Measurements from ENCODE around the gene TSPAN6. TPM values are rescaled to one million over a fixed set of nuclear protein-coding genes. Genes with fewer than 3 reads are reported as not detected.
A peak's percentile ranks its signal among the peaks of the same experiment; 100 is the strongest.

Gene TSPAN6
- total RNA-seq, 1 donor from 2014 or later: 0.07 TPM

DNA sequence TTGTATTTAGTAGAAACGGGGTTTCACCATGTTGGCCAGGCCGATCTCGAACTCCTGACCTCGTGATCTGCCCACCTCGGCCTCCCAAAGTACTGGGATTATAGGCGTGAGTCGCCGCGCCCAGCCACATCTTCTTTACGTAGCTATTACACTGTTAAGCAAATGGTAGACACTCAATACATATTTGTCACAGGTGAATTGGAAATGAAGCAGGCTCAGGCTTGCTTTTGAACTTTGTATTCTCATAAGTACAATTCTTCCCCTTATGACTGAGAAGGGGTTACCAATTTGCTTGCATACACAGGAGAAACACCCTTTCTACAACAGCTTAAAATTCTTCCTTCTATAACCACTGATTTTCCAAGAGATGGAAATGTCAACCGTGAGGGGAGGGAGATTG lies 6.6 kb upstream of the TSPAN6 start:
- DNase-seq (no peak), ATAC-seq (ENCODE audit: low read depth) (no peak)
- H3K27ac Mint-ChIP-seq: no peak overlapping the region
- H3K9me3 Mint-ChIP-seq: no peaks in the 10 kb centered on the region
- no peaks in the 10 kb centered on the region for H3K36me3 Mint-ChIP-seq (ENCODE audit: low read depth)
- POLR2A ChIA-PET: no interaction called here
- TF ChIP-seq, protein P1, sequence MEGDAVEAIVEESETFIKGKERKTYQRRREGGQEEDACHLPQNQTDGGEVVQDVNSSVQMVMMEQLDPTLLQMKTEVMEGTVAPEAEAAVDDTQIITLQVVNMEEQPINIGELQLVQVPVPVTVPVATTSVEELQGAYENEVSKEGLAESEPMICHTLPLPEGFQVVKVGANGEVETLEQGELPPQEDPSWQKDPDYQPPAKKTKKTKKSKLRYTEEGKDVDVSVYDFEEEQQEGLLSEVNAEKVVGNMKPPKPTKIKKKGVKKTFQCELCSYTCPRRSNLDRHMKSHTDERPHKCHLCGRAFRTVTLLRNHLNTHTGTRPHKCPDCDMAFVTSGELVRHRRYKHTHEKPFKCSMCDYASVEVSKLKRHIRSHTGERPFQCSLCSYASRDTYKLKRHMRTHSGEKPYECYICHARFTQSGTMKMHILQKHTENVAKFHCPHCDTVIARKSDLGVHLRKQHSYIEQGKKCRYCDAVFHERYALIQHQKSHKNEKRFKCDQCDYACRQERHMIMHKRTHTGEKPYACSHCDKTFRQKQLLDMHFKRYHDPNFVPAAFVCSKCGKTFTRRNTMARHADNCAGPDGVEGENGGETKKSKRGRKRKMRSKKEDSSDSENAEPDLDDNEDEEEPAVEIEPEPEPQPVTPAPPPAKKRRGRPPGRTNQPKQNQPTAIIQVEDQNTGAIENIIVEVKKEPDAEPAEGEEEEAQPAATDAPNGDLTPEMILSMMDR (IDR thresholded peaks at IDR 0.05): no peak
- H3K4me3 Mint-ChIP-seq: no peak overlapping the region
- intact Hi-C loops (cut with micrococcal nuclease): no loop called here
- H3K27me3 Mint-ChIP-seq: peaks cover 37% of the 10 kb centered on the region
- CTCF ChIA-PET: no interaction called here
- H3K4me1 Mint-ChIP-seq: no peaks in the 10 kb centered on the region

DNA sequence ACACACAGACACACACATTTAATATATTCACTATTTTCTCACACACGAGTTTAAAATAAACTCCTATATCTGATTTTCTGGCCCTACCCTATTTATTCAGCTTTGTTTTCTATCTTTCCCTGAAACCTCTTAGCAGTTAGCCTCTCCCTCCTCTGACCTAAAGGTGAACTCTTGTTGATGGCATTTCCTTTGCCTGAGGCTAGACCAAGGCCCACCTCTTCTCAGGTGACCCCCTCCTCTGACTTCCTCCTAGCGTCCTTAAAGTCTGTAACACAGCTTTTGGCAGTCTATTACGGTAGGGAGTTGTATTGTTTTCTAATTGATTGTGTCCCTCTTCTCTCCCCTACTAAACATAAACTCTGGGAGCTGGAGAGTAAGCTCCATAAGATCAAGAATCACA lies 5.7 kb upstream of the TSPAN6 start:
- Mint-ChIP-seq H3K36me3 (ENCODE audit: low read depth) (no peaks in the 10 kb centered on the region), H3K4me3 (no peak overlapping the region), H3K27ac (no peak overlapping the region), H3K9me3 (no peaks in the 10 kb centered on the region), H3K27me3 (peaks cover 37% of the 10 kb centered on the region), H3K4me1 (no peaks in the 10 kb centered on the region)
- TF ChIP-seq, protein P1 (IDR thresholded peaks at IDR 0.05): no peak
- ATAC-seq (ENCODE audit: low read depth) (no peak), DNase-seq (no peak)
- POLR2A ChIA-PET: no interaction called here
- CTCF ChIA-PET: interaction anchor here (1.0 kb wide), 1 partner anchor 11 kb away, joined by 3 read pairs; no protein-coding TSS in a partner anchor
- intact Hi-C loops (cut with micrococcal nuclease): no loop called here

DNA sequence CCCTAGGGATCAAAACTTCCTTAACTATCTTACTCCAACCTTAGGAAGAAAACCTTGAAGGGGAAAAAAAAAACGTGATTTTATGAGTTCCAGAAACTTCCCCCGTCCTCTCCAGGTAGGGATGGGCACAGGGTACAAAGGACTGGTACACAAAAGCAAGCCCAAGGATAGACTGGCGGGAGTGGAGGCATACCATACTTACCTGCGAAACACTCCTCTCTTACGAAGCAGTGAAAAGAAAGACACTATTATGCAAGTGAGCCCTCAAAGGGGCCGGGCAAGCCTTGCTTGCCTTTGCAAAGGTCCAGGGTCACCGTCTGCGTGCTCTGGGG lies 651 bp downstream of the TSPAN6 start:
- peaks cover 9% of the 10 kb centered on the region for H3K27me3 Mint-ChIP-seq
- peak overlapping the region; percentile 85 for H3K4me3 Mint-ChIP-seq
- POLR2A ChIA-PET: no interaction called here
- H3K27ac Mint-ChIP-seq: no peak overlapping the region
- no peak for DNase-seq
- no peaks in the 10 kb centered on the region for H3K9me3 Mint-ChIP-seq
- no peak for ATAC-seq (ENCODE audit: low read depth)
- intact Hi-C loops (cut with micrococcal nuclease): loop anchor here (1.0 kb wide), 3 partner anchors 10 to 124 kb away; no protein-coding TSS in a partner anchor
- TF ChIP-seq, protein P1 (IDR thresholded peaks at IDR 0.05): no peak
- CTCF ChIA-PET: interaction anchor here (2.5 to 3.4 kb wide), 2 partner anchors 21 to 123 kb away, joined by 16 to 22 read pairs; no protein-coding TSS in a partner anchor
- H3K4me1 Mint-ChIP-seq: peaks cover 8% of the 10 kb centered on the region
- no peaks in the 10 kb centered on the region for H3K36me3 Mint-ChIP-seq (ENCODE audit: low read depth)

DNA sequence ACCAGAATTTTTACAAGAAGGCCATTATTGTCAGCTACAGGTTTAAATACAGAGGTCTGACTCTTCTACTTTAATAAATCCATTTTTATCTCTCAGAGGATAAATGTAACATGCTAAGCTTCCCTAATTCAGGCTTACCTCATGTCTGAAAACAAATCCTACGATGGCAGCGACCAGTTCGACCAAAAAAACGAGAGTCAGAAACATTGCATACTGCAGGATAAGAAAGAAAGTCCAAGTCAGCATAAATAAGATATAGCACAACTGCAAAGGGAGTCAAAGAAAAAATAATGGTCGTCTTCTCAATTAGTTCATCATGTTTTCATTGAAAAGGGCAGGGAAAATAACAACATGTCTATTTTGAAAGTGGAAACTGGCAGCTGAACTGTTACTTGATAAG lies 1.6 kb downstream of the TSPAN6 start:
- H3K36me3 Mint-ChIP-seq (ENCODE audit: low read depth): no peaks in the 10 kb centered on the region
- no peak overlapping the region for H3K27ac Mint-ChIP-seq
- no peaks in the 10 kb centered on the region for H3K9me3 Mint-ChIP-seq
- peaks cover 9% of the 10 kb centered on the region for H3K27me3 Mint-ChIP-seq
- intact Hi-C loops (cut with micrococcal nuclease): no loop called here
- POLR2A ChIA-PET: no interaction called here
- CTCF ChIA-PET: interaction anchor here (3.4 kb wide), 1 partner anchor 122 kb away, joined by 22 read pairs; no protein-coding TSS in a partner anchor
- peaks cover 8% of the 10 kb centered on the region for H3K4me1 Mint-ChIP-seq
- TF ChIP-seq, protein P1 (IDR thresholded peaks at IDR 0.05): no peak
- H3K4me3 Mint-ChIP-seq: no peak overlapping the region
- ATAC-seq (ENCODE audit: low read depth): no peak
- DNase-seq: no peak

DNA sequence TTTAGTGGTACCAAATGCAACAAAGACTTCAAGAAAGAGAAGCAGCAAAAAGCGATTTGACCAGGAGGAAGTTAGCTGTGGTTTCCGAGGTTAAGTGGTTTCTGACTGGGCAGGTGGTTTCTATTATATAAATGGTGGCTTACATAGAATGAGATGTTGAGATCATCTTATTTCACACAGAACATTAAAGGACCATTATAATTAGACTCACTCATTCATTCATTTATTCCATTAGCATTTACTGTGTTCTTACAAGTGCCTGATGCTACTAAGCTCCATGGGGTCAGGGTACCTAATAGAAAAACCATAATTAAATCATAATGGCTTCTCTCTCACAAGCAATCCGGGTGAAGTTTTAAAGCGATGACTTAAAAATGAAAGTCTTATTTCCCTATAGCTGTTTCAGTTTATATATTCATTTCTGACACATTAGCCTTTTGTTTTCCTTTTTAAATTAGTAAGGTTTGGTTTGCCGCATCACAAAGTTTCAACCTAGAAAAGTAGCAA lies 10.6 kb downstream of the TSPAN6 start:
- POLR2A ChIA-PET: no interaction called here
- intact Hi-C loops (cut with micrococcal nuclease): loop anchor here (1.0 to 2.0 kb wide), 3 partner anchors 10 to 19 kb away; partner anchors contain the start of gene TSPAN6
- CTCF ChIA-PET: interaction anchor here (1.7 to 2.3 kb wide), 2 partner anchors 11 to 19 kb away, joined by 5 to 8 read pairs; no protein-coding TSS in a partner anchor
- Mint-ChIP-seq H3K27ac (peak overlapping the region; percentile 46), H3K4me3 (peak overlapping the region; percentile 46), H3K4me1 (peaks cover 13% of the 10 kb centered on the region), H3K9me3 (no peaks in the 10 kb centered on the region), H3K36me3 (ENCODE audit: low read depth) (no peaks in the 10 kb centered on the region), H3K27me3 (no peaks in the 10 kb centered on the region)
- no peak for DNase-seq
- TF ChIP-seq, protein P1 (IDR thresholded peaks at IDR 0.05): no peak
- peak; percentile 73 for ATAC-seq (ENCODE audit: low read depth)

Data from activated B cell treated with CpG ODN at 0.5 μM for 24 hours (primary cell).